Superior temporal gyrus (tissue), 1 donor: ENCODE results near the gene ANXA11.

Experiments used
- DNase-seq: peaks from one replicate; pipeline ENCODE4 v3.0.0-alpha.2; 2016; ENCODE audit errors: extremely low spot score

Gene ANXA11

GRCh38 chr10:80104066-80104926 lies 101.0 kb downstream of the ANXA11 start:
- DNase-seq: no peak
